Duodenal mucosa (tissue), 2 donors: ENCODE results near the gene CDC37.
"Not testable (repeated sequence)": the region's sequence is repeated elsewhere in the genome, so short reads cannot be mapped to it uniquely, and the experiment has no call there.

Experiments used
- H3K27ac ChIP-seq: one replicate; pipeline ENCODE4 v1.7.0; 2013; ENCODE audit warnings: low read depth, low read length
- H3K27me3 ChIP-seq, 2 donors: one replicate each; pipeline ENCODE4 v1.7.0; 2013; ENCODE audit warnings: low read length in 2 of 2, control low read depth in 1 of 2; ENCODE audit not compliant: insufficient read depth in 2 of 2, control insufficient read depth in 1 of 2
- H3K36me3 ChIP-seq, 2 donors: one replicate each; pipeline ENCODE4 v1.7.0; 2013; ENCODE audit warnings: low read length in 2 of 2, control low read depth in 1 of 2; ENCODE audit not compliant: insufficient read depth in 2 of 2, control insufficient read depth in 1 of 2
- H3K4me1 ChIP-seq, 2 donors: one replicate each; pipeline ENCODE4 v1.7.0; 2013; ENCODE audit warnings: low read length in 2 of 2, control low read depth in 1 of 2; ENCODE audit not compliant: insufficient read depth in 2 of 2, control insufficient read depth in 1 of 2
- H3K4me3 ChIP-seq, 2 donors: one replicate each; pipeline ENCODE4 v1.7.0; 2013; ENCODE audit warnings: low read length in 2 of 2, low read depth in 1 of 2
- H3K9ac ChIP-seq, 2 donors: one replicate each; pipeline ENCODE4 v1.7.0; 2013; ENCODE audit warnings: low read length in 2 of 2, low read depth in 1 of 2
- H3K9me3 ChIP-seq, 2 donors: one replicate each; pipeline ENCODE4 v1.7.0; 2013; ENCODE audit warnings: low read length in 2 of 2, control low read depth in 1 of 2; ENCODE audit not compliant: control insufficient read depth in 1 of 2

CDC37 gene

DNA sequence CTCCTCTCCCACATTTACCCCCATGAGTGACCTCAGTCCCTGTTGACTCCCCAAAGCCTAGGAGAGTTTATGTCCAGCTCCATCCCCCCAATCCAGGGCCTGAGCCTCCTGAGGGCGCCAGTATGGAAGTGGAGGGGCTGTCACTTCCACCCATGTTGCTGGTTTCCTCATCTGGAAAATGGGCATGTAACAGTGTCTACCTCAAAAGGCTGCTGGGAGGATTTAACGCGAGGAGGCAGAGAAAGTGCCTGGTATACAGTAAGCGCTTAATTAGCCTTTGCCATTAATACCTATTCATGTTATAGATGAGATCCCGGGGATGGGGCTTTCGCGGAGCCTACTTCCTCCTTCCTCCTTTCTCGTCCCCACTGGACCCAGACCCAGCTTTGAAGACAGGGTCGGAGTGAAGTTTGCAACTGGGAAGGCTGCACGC is 23.4 kb downstream of the CDC37 start:
- Histone ChIP-seq H3K9me3 (no peaks in the 10 kb centered on the region), H3K4me3 (peak overlapping the region; percentile 92 to 98), H3K9ac (peak overlapping the region; percentile 92 to 95), H3K36me3 (peaks cover 0 to 9% of the 10 kb centered on the region in 2 donors), H3K27ac (peak overlapping the region; percentile 74), H3K27me3 (no peaks in the 10 kb centered on the region), H3K4me1 (peaks cover 10 to 12% of the 10 kb centered on the region in 2 donors)

- H3K9ac ChIP-seq = no peak overlapping the region
- H3K4me1 ChIP-seq = peaks cover 10 to 12% of the 10 kb centered on the region in 2 donors
- no peak overlapping the region for H3K27ac ChIP-seq
- no peaks in the 10 kb centered on the region for H3K27me3 ChIP-seq
- no peak overlapping the region for H3K4me3 ChIP-seq
- peaks cover 0 to 9% of the 10 kb centered on the region in 2 donors for H3K36me3 ChIP-seq
- no peaks in the 10 kb centered on the region for H3K9me3 ChIP-seq
Observed at GRCh38 chr19:10378124-10378523, 25.2 kb downstream of the CDC37 start.

DNA sequence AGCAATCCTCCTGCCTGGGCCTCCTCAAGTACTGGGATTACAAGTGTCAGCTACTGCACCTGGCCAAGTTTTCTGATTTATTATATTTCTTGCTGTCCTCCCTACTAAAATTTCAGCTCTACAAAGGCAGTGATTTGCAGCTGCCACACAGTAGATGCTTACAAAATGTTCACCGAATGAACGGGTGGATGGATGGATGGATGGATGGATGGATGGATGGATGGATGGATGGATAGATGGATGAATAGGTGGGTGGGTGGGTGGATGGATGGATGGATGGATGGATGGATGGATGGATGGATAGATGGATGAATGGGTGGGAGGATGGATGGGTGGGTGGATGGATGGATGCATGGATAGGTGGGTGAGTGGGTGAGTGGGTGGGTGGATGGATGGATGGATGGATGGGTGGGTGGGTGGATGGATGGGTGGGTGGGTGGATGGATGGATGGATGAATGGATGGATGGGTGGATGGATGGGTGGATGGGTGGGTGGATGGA is 26.2 kb downstream of the CDC37 start:
- not testable (repeated sequence) for H3K9me3 ChIP-seq, H3K36me3 ChIP-seq, H3K27me3 ChIP-seq, H3K27ac ChIP-seq, H3K4me3 ChIP-seq, H3K9ac ChIP-seq
- peaks cover 10 to 12% of the 10 kb centered on the region in 2 donors for H3K4me1 ChIP-seq

DNA sequence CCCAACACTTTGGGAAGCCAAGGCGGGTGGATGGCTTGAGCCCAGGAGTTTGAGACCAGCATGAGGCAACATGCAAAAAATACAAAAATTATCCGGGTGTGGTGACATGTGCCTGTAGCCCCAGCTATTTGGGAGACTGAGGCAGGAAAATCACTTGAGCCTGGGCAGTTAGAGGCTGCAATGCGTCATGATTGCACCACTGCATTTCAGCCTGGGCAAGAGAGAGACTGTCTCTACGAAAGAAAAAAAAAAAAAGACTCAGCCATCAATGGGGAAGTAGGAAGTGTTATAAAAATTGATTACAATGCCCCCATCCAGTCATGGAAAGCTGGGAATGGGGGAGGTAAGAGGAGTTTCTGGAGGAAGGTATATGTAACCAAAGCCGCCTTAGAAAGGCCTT is 28.4 kb downstream of the CDC37 start:
- Histone ChIP-seq H3K27ac (no peak overlapping the region), H3K27me3 (no peaks in the 10 kb centered on the region), H3K4me1 (peaks cover 5 to 6% of the 10 kb centered on the region in 2 donors), H3K9me3 (no peaks in the 10 kb centered on the region), H3K4me3 (no peak overlapping the region), H3K36me3 (peaks cover 0 to 12% of the 10 kb centered on the region in 2 donors), H3K9ac (no peak overlapping the region)

GRCh38 chr19:10372690-10373089 is 30.7 kb downstream of the CDC37 start:
- Histone ChIP-seq H3K4me3 (no peak overlapping the region), H3K27ac (no peak overlapping the region), H3K9ac (no peak overlapping the region), H3K9me3 (no peaks in the 10 kb centered on the region), H3K27me3 (no peaks in the 10 kb centered on the region), H3K4me1 (no peaks in the 10 kb centered on the region), H3K36me3 (peaks cover 3 to 26% of the 10 kb centered on the region in 2 donors)

DNA sequence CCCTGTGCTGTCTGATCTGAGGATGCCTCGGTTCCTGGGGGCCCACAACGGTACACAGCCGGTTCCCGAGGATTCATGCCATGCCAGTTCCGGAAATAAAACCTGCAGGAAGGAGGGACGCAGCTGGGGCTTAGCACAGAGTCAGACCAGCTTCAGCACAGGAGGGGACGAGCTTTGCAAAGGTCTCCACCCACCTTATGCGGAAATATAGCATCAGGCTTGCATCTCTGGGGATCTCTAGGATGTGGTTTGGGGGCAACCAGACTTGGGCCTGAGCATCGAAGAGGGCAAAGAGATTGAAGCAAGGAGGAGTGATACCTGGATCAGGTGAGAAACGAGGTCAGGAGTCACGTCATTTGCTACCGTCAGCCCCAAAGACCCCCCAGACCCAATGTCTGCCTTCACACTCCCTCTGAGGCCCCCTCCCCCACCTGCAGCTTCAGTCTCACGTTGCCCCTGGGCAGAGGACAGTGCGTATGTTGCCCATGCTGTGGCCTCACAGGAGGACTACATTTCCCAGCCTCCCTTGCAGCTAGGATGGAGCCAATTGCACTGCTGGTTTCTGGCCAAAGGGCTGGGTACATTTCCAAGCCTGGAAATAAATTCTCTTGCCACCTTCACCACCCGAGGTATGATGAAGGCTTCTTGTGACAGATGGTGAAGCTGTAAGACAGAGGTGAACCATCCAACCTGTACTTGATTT is 35.1 kb downstream of the CDC37 start:
- H3K9ac ChIP-seq = no peak overlapping the region
- no peaks in the 10 kb centered on the region for H3K9me3 ChIP-seq
- no peak overlapping the region for H3K4me3 ChIP-seq
- no peaks in the 10 kb centered on the region for H3K27me3 ChIP-seq
- H3K27ac ChIP-seq = no peak overlapping the region
- peaks cover 15 to 60% of the 10 kb centered on the region in 2 donors for H3K36me3 ChIP-seq
- no peaks in the 10 kb centered on the region for H3K4me1 ChIP-seq

DNA sequence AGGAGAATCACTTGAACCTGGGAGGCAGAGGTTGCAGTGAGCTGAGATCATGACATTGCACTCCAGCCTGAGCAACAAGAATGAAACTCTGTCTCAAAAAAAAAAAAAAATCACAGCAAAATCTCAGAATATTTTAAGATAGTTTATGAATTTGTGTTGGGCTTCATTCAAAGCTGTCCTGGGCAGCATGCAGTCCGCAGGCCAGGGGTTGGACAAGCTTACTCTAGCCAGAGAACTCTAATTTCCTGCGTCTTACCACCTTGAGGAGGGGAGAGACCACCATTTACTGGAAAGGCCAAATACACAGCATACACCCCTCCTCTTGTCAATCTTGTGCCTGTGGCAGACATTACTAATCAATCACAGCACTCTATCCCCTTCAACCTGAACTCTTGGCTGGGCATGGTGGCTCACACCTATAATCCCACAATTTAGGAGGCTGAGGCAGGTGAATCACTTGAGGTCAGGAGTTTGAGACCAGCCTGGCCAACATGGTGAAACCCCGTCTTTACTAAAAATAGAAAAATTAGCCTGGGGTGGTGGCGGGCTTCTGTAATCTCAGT is 36.3 kb downstream of the CDC37 start:
- H3K9ac ChIP-seq, H3K4me3 ChIP-seq, H3K27ac ChIP-seq, H3K4me1 ChIP-seq, H3K27me3 ChIP-seq, H3K9me3 ChIP-seq: not testable (repeated sequence)
- peaks cover 17 to 69% of the 10 kb centered on the region in 2 donors for H3K36me3 ChIP-seq

DNA sequence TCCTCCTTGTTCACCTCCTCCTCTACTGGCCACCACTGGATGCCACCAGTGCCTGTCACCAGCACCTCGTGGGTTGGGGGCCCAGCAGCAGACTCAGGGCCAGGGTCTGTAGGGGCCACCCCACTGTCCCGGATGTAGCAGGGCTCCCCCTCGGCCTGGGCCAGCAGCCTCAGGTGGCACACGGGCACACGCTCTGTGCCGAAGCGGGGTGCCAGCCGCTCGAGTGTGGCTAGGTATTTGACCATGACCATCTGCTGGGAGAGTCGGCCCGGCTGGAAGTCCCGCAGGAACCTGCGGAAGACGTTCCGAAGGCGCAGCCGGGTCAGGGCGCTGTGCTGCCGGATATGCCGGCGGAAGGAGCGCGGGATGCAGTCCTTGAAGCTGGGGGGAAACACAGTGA is 37.8 kb downstream of the CDC37 start:
- Histone ChIP-seq H3K9me3 (no peaks in the 10 kb centered on the region), H3K27me3 (no peaks in the 10 kb centered on the region), H3K4me1 (no peaks in the 10 kb centered on the region), H3K27ac (no peak overlapping the region), H3K4me3 (no peak overlapping the region), H3K36me3 (peaks cover 17 to 81% of the 10 kb centered on the region in 2 donors), H3K9ac (no peak overlapping the region)

DNA sequence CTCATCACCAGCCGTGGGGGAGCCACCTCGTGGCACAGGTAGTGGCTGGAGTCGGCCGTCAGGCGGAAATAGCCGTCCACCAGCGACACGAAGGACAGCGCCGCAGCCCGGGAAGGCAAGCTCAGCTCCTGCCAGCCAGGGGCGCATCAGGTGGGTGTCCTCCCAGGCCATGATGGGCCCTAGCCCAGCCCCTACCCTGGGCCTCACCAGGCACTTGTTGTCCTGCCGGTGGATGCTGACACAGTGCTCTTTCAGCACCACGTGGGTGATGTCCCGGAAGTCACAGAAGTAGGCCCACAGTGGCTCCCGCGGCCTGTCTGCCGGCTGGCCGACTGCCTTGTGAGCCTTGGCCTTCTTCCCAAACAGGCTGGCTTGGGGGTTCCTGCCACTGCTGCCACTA is 38.7 kb downstream of the CDC37 start:
- Histone ChIP-seq H3K4me3 (no peak overlapping the region), H3K27ac (no peak overlapping the region), H3K9me3 (no peaks in the 10 kb centered on the region), H3K9ac (no peak overlapping the region), H3K4me1 (no peaks in the 10 kb centered on the region), H3K27me3 (no peaks in the 10 kb centered on the region), H3K36me3 (peaks cover 17 to 85% of the 10 kb centered on the region in 2 donors)

DNA sequence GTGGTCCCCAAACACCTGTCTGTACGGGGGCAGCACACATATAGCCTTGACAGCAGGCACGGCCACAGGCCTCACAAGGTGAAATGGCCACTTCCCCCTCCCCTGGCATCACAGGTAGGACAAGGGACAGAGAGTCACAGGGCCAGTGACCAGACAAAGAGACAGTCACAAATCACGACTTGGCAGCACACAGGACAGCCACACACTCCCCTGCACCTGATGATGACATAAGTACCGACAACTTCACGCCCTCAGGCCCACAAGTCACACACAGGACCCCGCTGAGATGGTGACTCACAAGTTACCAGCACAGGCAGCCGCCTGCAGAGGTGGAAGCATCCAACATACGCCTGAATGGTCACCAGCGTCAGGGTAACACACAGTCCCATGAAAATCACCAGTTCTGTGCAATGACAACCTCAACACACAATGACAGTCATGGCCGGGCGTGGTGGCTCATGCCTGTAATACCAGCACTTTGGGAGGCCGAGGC is 39.5 kb downstream of the CDC37 start:
- Histone ChIP-seq H3K9ac (no peak overlapping the region), H3K4me1 (no peaks in the 10 kb centered on the region), H3K27me3 (no peaks in the 10 kb centered on the region), H3K4me3 (no peak overlapping the region), H3K27ac (no peak overlapping the region), H3K9me3 (no peaks in the 10 kb centered on the region), H3K36me3 (peaks cover 17 to 83% of the 10 kb centered on the region in 2 donors)
